IMR-90 (cell line): ENCODE results near the gene NPY4R2. TPM values are rescaled to one million over a fixed set of nuclear protein-coding genes. Genes with fewer than 3 reads are reported as not detected.
"Not testable (repeated sequence)": the region's sequence is repeated elsewhere in the genome, so short reads cannot be mapped to it uniquely, and the experiment has no call there.

ENCODE experiments used
- ATAC-seq: fragments of 200-7000 bp; cut with Tn5 transposase; 2 replicates; pipeline ENCODE4 v1.9.1; 2020; ENCODE audit warnings: low read depth, mild to moderate bottlenecking, moderate library complexity
- BruUV-seq: library from RNA; stranded (reverse); fragments of 400-500 nt; replicated peaks from 2 replicates; lab custom pipeline; 2021; lab: Mats Ljungman, UMichigan
- CTCF ChIA-PET: fragments of 300-600 bp; formaldehyde crosslinking; extraction: SDS; loops from one replicate; lab custom pipeline; 2021; ENCODE audit warnings: antibody characterized with exemption; lab: Yijun Ruan, JAX
- POLR2A ChIA-PET: fragments of 300-600 bp; sonication (Branson Sonifier 250); formaldehyde crosslinking; loops from one replicate; lab custom pipeline; 2022; ENCODE audit warnings: antibody characterized with exemption; ENCODE audit not compliant: unreplicated experiment; lab: Charles Lee
- DNase-seq: peaks from one replicate; pipeline ENCODE4 v3.0.0; 2013
- H2AFZ ChIP-seq: replicated peaks from 2 replicates; pipeline ENCODE3; 2013; ENCODE audit warnings: low read length, mild to moderate bottlenecking; ENCODE audit not compliant: poor library complexity
- H2AK5ac ChIP-seq: 2 replicates; pipeline ENCODE4 v1.6.1; 2013; ENCODE audit warnings: low read depth, low read length, inconsistent platforms
- H2AK9ac ChIP-seq: replicated peaks from 2 replicates; pipeline ENCODE3; 2013; ENCODE audit warnings: mild to moderate bottlenecking, low read depth, low read length, moderate library complexity; ENCODE audit not compliant: poor library complexity
- H2BK120ac ChIP-seq: 2 replicates; pipeline ENCODE4 v1.6.1; 2013; ENCODE audit warnings: low read depth, low read length, inconsistent platforms
- H2BK15ac ChIP-seq: 3 replicates; pipeline ENCODE4 v1.6.1; 2013; ENCODE audit warnings: low read depth, low read length, inconsistent platforms
- H2BK20ac ChIP-seq: 2 replicates; pipeline ENCODE4 v1.6.1; 2013; ENCODE audit warnings: low read depth, mild to moderate bottlenecking, inconsistent platforms, low read length, moderate library complexity
- H2BK5ac ChIP-seq: 2 replicates; pipeline ENCODE4 v1.6.1; 2013; ENCODE audit warnings: mild to moderate bottlenecking, low read depth, low read length, inconsistent platforms; ENCODE audit not compliant: poor library complexity, severe bottlenecking
- H3K14ac ChIP-seq: replicated peaks from 2 replicates; pipeline ENCODE4 v1.6.1; 2013; ENCODE audit warnings: low read depth, low read length, inconsistent platforms
- H3K18ac ChIP-seq: 2 replicates; pipeline ENCODE4 v1.6.1; 2013; ENCODE audit warnings: low read depth, low read length, control low read depth
- H3K23ac ChIP-seq: 2 replicates; pipeline ENCODE4 v1.6.1; 2013; ENCODE audit warnings: low read depth, low read length, inconsistent platforms
- H3K27ac ChIP-seq: 2 replicates; pipeline ENCODE4 v1.5.1; 2013; ENCODE audit warnings: mild to moderate bottlenecking, control low read depth, low read length; ENCODE audit not compliant: insufficient read depth
- H3K27me3 ChIP-seq: 2 replicates; pipeline ENCODE4 v1.6.1; 2013; ENCODE audit warnings: low read length; ENCODE audit not compliant: control insufficient read depth, insufficient read depth
- H3K36me3 ChIP-seq: 2 replicates; pipeline ENCODE4 v1.6.1; 2013; ENCODE audit warnings: low read length, mixed read lengths; ENCODE audit not compliant: control insufficient read depth, insufficient read depth
- H3K4ac ChIP-seq: 2 replicates; pipeline ENCODE4 v1.6.1; 2013; ENCODE audit warnings: low read depth, low read length, inconsistent platforms
- H3K4me1 ChIP-seq: 2 replicates; pipeline ENCODE4 v1.6.1; 2013; ENCODE audit warnings: low read length, mixed read lengths; ENCODE audit not compliant: control insufficient read depth, insufficient read depth
- H3K4me2 ChIP-seq: 2 replicates; pipeline ENCODE4 v1.6.1; 2013; ENCODE audit warnings: low read depth, mild to moderate bottlenecking, control low read depth, low read length, moderate library complexity
- H3K4me3 ChIP-seq: 2 replicates; pipeline ENCODE4 v1.5.1; 2013; ENCODE audit warnings: low read depth, mild to moderate bottlenecking, control low read depth, low read length, moderate library complexity; ENCODE audit not compliant: insufficient read depth
- H3K56ac ChIP-seq: 2 replicates; pipeline ENCODE4 v1.6.1; 2013; ENCODE audit warnings: low read length, inconsistent platforms; ENCODE audit not compliant: insufficient read depth; ENCODE audit errors: extremely low read depth
- H3K79me1 ChIP-seq, 2 experiments: 2 replicates each; pipeline ENCODE4 v1.6.1; 2013; ENCODE audit warnings: low read length in 2 of 2, inconsistent platforms in 1 of 2, low read depth in 1 of 2
- H3K9ac ChIP-seq: 2 replicates; pipeline ENCODE4 v1.6.1; 2013; ENCODE audit warnings: low read depth, low read length, control low read depth
- H3K9me1 ChIP-seq: 2 replicates; pipeline ENCODE4 v1.6.1; 2013; ENCODE audit warnings: low read length, inconsistent platforms; ENCODE audit not compliant: insufficient read depth
- H3K9me3 ChIP-seq: 2 replicates; pipeline ENCODE4 v1.6.1; 2013; ENCODE audit warnings: low read length; ENCODE audit not compliant: control insufficient read depth, insufficient read depth
- H4K20me1 ChIP-seq: 2 replicates; pipeline ENCODE4 v1.6.1; 2013; ENCODE audit warnings: low read length, inconsistent platforms; ENCODE audit not compliant: insufficient read depth
- H4K5ac ChIP-seq: 2 replicates; pipeline ENCODE4 v1.6.1; 2013; ENCODE audit warnings: mild to moderate bottlenecking, low read depth, low read length, control low read depth
- H4K8ac ChIP-seq, 2 experiments: 2 replicates each; pipeline ENCODE4 v1.6.1; 2013; ENCODE audit warnings: low read depth in 2 of 2, low read length in 2 of 2, control low read depth in 1 of 2, inconsistent platforms in 1 of 2
- H4K91ac ChIP-seq: 2 replicates; pipeline ENCODE4 v1.6.1; 2013; ENCODE audit warnings: low read depth, low read length, inconsistent platforms; ENCODE audit not compliant: insufficient read depth
- WGBS, 2 experiments: methylation state at CpG; one replicate each; pipeline versions ENCODE4 v1.1.5 to v1.1.7; 2013; ENCODE audit warnings: missing lambda C conversion rate in 2 of 2; ENCODE audit not compliant: insufficient read length in 1 of 2; ENCODE audit errors: extremely low coverage in 2 of 2; 5-methylcytosine and 5-hydroxymethylcytosine counted together
- dilution Hi-C: fragments of 300-500 bp; cut with HindIII; formaldehyde crosslinking; loops from one replicate; pipeline ENCODE4 v1.14.3; 2018; ENCODE audit warnings: low sequenced_read_pairs; ENCODE audit not compliant: unreplicated experiment
- in situ Hi-C: fragments of 300-500 bp; cut with MboI; formaldehyde crosslinking; loops from 3 replicates; pipeline ENCODE4 v1.14.3; 2019; ENCODE audit warnings: low sequenced_read_pairs, inconsistent platforms, mixed read lengths
- intact Hi-C: fragments of 100-400 bp; cut with micrococcal nuclease; formaldehyde crosslinking; loops from 2 replicates; pipeline ENCODE4 v1.10.0; 2022
- polyA plus RNA-seq, 3 experiments: library from polyadenylated mRNA; depleted of rRNA; stranded (reverse); fragments of >200 nt; gene quantifications; 2 replicates each; pipeline ENCODE4 v1.2.3, GENCODE V29; 2012; ENCODE audit warnings: low replicate concordance in 1 of 3
- total RNA-seq: library from RNA; depleted of rRNA; stranded (reverse); fragments of >200 nt; gene quantifications from 2 replicates; pipeline ENCODE4 v1.2.3, GENCODE V29; 2012

NPY4R2 gene
- total and polyA plus RNA-seq, 2 of the 4 experiments (the other 2 are of a cell fraction): 0.36 to 0.38 TPM

GRCh38 chr10:47890737-47891136, 27.7 kb upstream of the NPY4R2 start:
- H3K36me3 ChIP-seq, H3K27ac ChIP-seq, H3K4me3 ChIP-seq, BruUV-seq, H3K4me2 ChIP-seq, in situ Hi-C loops, H4K20me1 ChIP-seq, H2AK5ac ChIP-seq, H3K23ac ChIP-seq, H4K91ac ChIP-seq, H3K9me1 ChIP-seq, H2BK15ac ChIP-seq, H2AK9ac ChIP-seq, H2AFZ ChIP-seq, H3K18ac ChIP-seq, H3K4ac ChIP-seq, ATAC-seq, CTCF ChIA-PET, H4K8ac ChIP-seq, H3K79me1 ChIP-seq, intact Hi-C loops, H3K27me3 ChIP-seq, H3K56ac ChIP-seq, H3K9me3 ChIP-seq, DNase-seq, H4K5ac ChIP-seq, H3K14ac ChIP-seq, H2BK20ac ChIP-seq, H3K9ac ChIP-seq, POLR2A ChIA-PET, H2BK120ac ChIP-seq, dilution Hi-C loops, H3K4me1 ChIP-seq, H2BK5ac ChIP-seq: not testable (repeated sequence)

GRCh38 chr10:47892494-47893261, 25.8 kb upstream of the NPY4R2 start:
- WGBS, 2 experiments: no CpG with 5 or more reads among the region's 2 CpGs
- H3K36me3 ChIP-seq: not testable (repeated sequence)

More at GRCh38 chr10:47892494-47893261, 25.8 kb upstream of the NPY4R2 start:
- H2AFZ ChIP-seq, POLR2A ChIA-PET, H3K9me1 ChIP-seq, H4K91ac ChIP-seq, in situ Hi-C loops, H3K9ac ChIP-seq, H2BK15ac ChIP-seq, H4K20me1 ChIP-seq, H3K9me3 ChIP-seq, ATAC-seq, H2BK20ac ChIP-seq, DNase-seq, H2BK120ac ChIP-seq, H2AK5ac ChIP-seq, H3K18ac ChIP-seq, H2BK5ac ChIP-seq, H3K4ac ChIP-seq, H3K79me1 ChIP-seq, H4K5ac ChIP-seq, H2AK9ac ChIP-seq, dilution Hi-C loops, H3K27ac ChIP-seq, H3K27me3 ChIP-seq, H4K8ac ChIP-seq, H3K4me1 ChIP-seq, H3K4me3 ChIP-seq, BruUV-seq, H3K23ac ChIP-seq, H3K56ac ChIP-seq, intact Hi-C loops, H3K4me2 ChIP-seq, H3K14ac ChIP-seq, CTCF ChIA-PET: not testable (repeated sequence)
